Measurements from ENCODE around the gene IL16. TPM values are rescaled to one million over a fixed set of nuclear protein-coding genes. Genes with fewer than 3 reads are reported as not detected.

The IL16 gene
- total RNA-seq, 1 experiment from 2014 or later = 0.81 TPM

GRCh38 chr15:81176291-81176893, 20.3 kb upstream of the IL16 start:
- POLR2A ChIA-PET = no interaction called here
- Histone ChIP-seq H3K4me1 (ENCODE audit: control insufficient read depth in 1 of 2, insufficient read depth in 2 of 2, low read length in 2 of 2) (no peaks in the 10 kb centered on the region), H3K27me3 (ENCODE audit: insufficient read depth, low read length) (peaks cover 26% of the 10 kb centered on the region), H3K4me2 (ENCODE audit: low read length) (no peak overlapping the region), H3K79me2 (ENCODE audit: insufficient read depth, low read length) (no peaks in the 10 kb centered on the region), H3K9me2 (ENCODE audit: insufficient read depth) (no peaks in the 10 kb centered on the region), H3K9ac (ENCODE audit: low read length) (no peak overlapping the region), H2AFZ (ENCODE audit: low read depth, low read length, poor library complexity, severe bottlenecking) (no peak overlapping the region), H3K9me3 (ENCODE audit: control insufficient read depth in 1 of 2, insufficient read depth in 1 of 2, low read depth in 1 of 2, low read length in 2 of 2) (no peaks in the 10 kb centered on the region), H3K27ac (ENCODE audit: low read depth, low read length) (no peak overlapping the region), H3K4me3 (replicated peaks in 1 of 2; ENCODE audit: low read depth in 1 of 2, low read length in 2 of 2) (no peak overlapping the region), H3K36me3 (ENCODE audit: control insufficient read depth in 1 of 2, insufficient read depth in 2 of 2, low read length in 2 of 2) (no peaks in the 10 kb centered on the region), H4K20me1 (ENCODE audit: insufficient read depth) (no peaks in the 10 kb centered on the region)
- intact Hi-C loops (cut with micrococcal nuclease) = no loop called here
- DNase-seq (ENCODE audit: low read depth, low spot score) (no peak), ATAC-seq (no peak)
- CTCF ChIA-PET = interaction anchor here (1.1 kb wide), 1 partner anchor 90 kb away, joined by 4 read pairs; no protein-coding TSS in a partner anchor
- no TSS peak for BruUV-seq (replicated peaks)
- TF ChIP-seq ZBTB33 (IDR thresholded peaks at IDR 0.05; ENCODE audit: extremely low read depth, insufficient replicate concordance, low read length) = no peak
- TF ChIP-seq POLR2A (IDR thresholded peaks at IDR 0.05; ENCODE audit: borderline replicate concordance, extremely low read depth, insufficient read depth, insufficient read length) = no peak
- no peak for TF ChIP-seq EGR1 (IDR thresholded peaks at IDR 0.05; ENCODE audit: low read depth)
- TF ChIP-seq REST (IDR thresholded peaks at IDR 0.05; ENCODE audit: low read depth) = no peak
- TF ChIP-seq EZH2phosphoT487 (IDR thresholded peaks at IDR 0.05; ENCODE audit: borderline replicate concordance) = no peak
- no peak for TF ChIP-seq EZH2 (IDR thresholded peaks at IDR 0.05)
- no peak for TF ChIP-seq CEBPB (IDR thresholded peaks at IDR 0.05; ENCODE audit: low read depth)
- TF ChIP-seq TCF7L2 (IDR thresholded peaks at IDR 0.05; ENCODE audit: borderline replicate concordance, extremely low read depth, insufficient read depth, insufficient read length) = no peak
- no peak for TF ChIP-seq CBX3 (IDR thresholded peaks at IDR 0.05; ENCODE audit: low read depth)
- TF ChIP-seq SP1 (IDR thresholded peaks at IDR 0.05; ENCODE audit: low read depth) = no peak
- TF ChIP-seq ZNF274 (IDR thresholded peaks at IDR 0.05; ENCODE audit: low read depth, low read length) = no peak
- no peak for TF ChIP-seq MAX (IDR thresholded peaks at IDR 0.05)
- no peak for TF ChIP-seq YY1 (IDR thresholded peaks at IDR 0.05; ENCODE audit: extremely low read depth, insufficient replicate concordance, low read depth, low read length)
- TF ChIP-seq RAD21 (IDR thresholded peaks at IDR 0.05; ENCODE audit: low read depth) = no peak
- no peak for TF ChIP-seq FOSL1 (IDR thresholded peaks at IDR 0.05; ENCODE audit: low read depth)
- no peak for TF ChIP-seq SRF (IDR thresholded peaks at IDR 0.05; ENCODE audit: low read depth)
- RAD21 ChIA-PET (ENCODE audit: low non-redundant PET in 1 of 2, low total read pairs in 2 of 2, uncharacterized antibody in 2 of 2, unreplicated experiment in 2 of 2) = no interaction called here

Data from HCT116 (cell line).